GM21515 (cell line): ENCODE data around the gene GAB2.
"Not testable (repeated sequence)": the region's sequence is repeated elsewhere in the genome, so short reads cannot be mapped to it uniquely, and the experiment has no call there.

ENCODE experiments used
- ATAC-seq: cut with Tn5 transposase; IDR thresholded peaks from one replicate; pipeline ENCODE4 v1.9.1; 2021; ENCODE audit not compliant: unreplicated experiment

Gene GAB2

GRCh38 chr11:78318321-78319114 is 99.1 kb downstream of the GAB2 start:
- ATAC-seq: no peak

- no peak for ATAC-seq
Measured at GRCh38 chr11:78315724-78316123, 101.9 kb downstream of the GAB2 start.

DNA sequence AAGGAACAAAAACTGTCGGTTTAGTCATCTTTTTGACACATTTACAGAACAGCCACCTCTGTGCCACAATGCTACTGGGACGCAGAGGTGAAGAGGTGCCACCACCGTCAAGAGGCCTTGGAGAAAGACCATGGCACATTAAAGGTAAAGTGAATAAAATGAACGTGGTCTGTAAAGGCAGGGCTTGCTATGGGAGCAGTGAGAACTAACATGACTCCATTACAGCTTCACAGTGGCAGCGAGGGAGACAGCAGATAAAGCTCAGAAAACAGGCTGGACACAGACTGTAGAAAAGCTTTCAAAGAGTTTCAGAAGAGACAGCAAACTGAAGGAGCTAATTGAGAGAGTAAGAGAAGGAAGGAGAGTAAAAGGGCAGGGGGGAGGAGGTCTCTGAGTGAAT is 102.9 kb downstream of the GAB2 start:
- ATAC-seq: no peak

DNA sequence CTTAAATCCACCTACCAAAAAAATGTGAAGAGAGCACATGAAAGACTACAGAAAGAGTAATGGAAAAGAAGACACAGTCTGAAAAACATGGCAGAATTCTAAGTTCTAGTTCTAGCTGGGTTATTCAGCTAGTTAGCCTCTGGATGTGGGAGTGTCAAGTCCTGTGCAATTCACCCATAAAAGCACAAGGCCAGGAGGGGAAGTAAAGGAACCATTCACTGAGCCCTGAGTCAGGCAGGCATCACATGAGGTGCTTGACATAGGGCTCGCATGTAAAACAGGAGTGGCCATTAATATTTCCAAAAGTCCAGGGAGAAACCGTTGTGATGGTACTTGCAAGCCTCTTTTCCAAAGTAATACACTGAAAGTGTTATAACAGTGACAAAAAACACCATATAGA is 103.7 kb downstream of the GAB2 start:
- ATAC-seq: no peak

DNA sequence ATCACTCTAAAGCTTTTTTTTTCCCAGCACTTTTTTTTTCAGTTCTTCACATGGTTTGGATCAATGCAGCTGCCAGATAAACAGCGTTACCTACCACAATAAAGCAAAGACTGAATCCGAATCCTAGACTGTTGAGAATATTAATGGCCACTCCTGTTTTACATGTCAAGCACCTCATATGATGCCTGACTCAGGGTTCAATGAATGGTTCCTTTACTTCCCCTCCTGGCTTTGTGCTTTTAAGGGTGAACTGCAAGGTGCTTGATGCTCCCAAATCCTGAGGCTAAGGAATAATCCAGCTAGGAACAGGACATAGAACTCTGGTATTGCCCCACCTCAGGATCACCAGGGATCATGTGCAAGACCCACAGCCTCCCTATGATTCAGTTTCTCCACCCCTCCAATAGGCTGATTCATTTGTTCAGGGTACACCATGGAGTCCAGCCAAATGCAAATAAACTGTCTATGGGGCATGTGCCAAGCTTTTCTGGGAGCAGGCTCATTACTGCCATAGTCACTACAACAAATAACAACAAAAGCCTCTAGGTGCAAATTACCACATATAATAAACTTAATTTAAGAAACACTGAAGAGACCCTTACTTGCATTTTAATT is 104.3 kb downstream of the GAB2 start:
- no peak for ATAC-seq

- no peak for ATAC-seq
Measured at GRCh38 chr11:78312712-78313111, 104.9 kb downstream of the GAB2 start.

DNA sequence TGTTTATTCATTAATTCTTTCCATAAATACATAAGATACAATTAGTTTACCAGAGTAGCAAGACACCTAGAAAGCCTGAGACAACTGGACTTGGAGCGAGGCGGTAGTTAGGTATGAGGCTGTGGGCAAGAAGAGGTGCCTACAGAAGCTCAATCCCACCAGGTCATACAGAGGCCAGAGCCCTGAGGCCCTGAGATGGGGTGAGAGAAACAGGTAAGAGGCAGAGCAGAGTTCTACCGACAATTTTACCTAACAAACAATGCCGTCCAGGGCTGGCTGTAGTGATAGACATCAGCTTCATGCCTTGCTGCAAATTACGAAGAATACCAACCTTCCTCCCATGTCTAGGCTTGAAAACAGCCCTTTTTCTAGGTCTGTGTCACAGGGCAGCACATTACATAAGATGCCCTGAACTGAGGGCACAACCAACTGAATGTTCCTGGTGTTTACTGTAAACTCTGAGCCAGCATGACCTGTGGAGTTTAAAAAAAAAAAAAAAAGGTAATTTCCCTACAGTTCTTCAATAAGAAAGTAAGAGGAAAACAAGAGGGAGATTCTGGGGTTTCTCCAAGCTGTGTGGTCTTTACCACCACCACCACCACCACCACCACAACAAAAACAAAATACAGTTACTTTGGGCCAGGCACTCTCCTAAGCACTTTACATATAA is 105.8 kb downstream of the GAB2 start:
- no peak for ATAC-seq

GRCh38 chr11:78310500-78310909 is 107.1 kb downstream of the GAB2 start:
- peak; percentile 97 for ATAC-seq

DNA sequence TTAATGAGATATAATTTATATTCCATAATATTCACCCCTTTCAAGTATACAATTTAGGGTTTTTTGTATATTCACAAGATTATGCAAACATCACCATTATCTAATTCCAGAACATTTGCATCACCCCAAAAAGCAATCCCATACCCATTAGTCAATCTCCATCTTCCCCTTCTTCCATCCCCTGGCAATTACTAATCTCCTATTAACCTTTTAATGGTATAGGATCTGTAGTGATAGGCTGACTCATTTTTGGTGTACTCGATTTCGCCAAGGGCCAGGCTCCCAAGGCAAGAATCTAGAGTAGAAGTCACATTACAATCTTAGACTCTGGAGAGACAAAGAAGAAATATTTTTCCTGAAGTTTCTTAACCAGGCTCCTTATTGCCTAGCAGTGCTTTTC is 113.4 kb downstream of the GAB2 start:
- no peak for ATAC-seq

GRCh38 chr11:78300108-78300839 is 117.3 kb downstream of the GAB2 start:
- no peak for ATAC-seq

DNA sequence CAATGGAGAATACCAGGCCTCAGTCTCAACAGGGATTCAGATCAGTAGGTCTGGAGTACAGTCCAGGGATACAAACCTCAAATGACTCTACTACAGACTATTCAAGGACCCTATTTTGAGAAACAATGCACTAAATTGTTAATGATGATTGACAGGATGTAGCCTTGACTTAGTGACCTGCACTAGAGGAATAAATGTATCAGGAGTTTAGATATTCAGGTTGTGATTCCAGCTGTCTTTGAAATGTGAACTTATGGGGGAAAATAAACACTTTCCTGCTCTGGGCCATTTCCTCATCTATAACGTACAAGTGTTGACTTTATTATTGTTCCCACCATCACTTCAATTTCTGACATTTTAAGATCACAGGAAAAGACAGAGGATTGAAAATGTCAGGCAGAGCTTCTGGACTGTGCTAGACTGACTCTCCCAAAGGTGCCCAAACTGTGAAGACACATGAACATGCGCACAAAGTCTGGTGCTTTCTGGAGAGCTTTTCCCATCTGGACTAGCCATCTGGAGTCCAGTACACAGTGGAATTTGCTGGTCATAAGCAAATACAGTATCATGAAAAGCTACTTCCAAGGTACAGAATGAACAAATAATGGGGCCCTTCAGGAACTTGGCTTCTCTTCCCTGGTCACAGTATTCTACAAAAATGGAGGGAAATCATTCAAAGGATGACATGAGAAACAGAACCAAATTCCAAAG is 118.5 kb downstream of the GAB2 start:
- ATAC-seq: no peak

DNA sequence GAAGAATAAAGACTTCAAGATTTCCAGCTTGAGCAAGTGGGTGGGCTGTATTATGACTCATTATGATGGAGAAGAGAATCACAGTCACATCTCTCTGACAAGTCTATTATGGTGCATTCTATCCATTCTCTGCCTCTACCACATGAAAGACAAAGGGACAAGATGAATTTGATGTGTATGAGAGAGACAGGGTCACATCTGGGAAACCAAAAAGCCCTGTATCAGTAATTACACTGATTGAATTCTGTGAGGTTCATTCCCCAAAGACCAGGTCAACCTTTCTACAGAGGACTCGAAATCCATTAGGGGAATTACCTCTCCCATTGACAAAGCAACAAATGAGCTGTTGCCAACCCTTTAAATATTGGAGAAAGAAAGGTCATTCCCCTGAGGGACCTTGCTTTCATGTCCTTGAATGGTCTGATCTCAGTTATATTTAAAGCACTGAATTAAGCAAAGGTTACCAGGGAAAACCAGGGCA is 119.3 kb downstream of the GAB2 start:
- ATAC-seq: no peak

DNA sequence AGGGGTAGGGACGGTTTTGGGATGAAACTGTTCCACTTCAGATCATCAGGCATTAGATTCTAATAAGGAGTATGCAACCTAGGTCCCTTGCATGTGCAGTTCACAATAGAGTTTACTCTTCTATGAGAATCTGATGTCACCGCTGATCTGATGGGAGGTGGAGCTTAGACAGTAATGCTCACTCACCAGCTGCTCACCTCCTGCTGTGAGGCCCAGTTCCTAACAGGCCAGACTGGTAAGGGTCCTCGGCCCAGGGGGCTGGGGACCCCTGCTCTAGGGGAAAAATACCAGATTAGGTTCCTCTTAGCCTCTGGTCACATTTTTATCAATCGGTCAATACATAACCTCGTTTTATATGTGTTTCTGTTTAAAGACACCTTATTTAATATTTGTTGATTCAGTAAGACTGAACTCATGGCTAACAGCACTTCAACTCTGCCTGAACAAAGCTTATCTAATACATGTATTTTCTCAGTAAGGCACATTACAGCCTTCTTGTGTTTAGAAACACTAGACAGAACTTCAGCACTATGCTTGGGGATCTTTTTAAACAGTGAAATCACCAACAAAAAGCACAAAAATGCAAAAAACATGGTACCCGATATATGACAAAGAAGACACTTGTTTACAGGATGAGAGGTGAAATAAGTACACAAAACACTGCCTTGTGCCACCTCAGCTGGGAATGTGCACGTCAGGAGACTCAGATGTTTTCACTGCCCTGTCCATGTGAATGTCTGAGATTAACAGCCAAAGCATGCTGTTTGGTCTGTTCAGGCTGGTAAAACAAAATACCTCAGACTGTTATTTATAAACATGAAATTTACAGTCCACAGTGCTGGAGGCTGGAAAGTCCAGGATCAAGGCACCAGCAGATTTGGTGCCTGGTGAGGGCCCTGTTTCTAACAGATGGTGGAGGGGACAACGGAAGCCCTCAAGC is 121.4 kb downstream of the GAB2 start:
- no peak for ATAC-seq

DNA sequence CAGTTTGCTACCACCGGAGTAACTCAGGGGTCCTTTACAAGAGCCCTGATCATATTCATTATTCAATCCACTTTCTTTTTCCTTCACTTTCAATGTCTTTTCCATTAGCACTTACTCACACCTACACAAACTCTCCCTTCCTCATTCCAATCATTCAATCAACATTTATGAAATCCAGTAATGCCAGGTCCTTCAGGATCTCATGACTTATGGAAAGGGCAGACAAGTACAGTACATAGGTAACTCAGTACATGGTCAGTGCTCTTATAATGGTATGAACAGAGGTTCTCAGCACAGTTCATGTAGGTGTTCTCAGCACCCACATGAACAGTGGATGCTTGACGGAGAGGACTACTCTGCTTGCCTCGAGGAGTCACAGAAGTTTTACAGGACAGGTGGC is 122.3 kb downstream of the GAB2 start:
- ATAC-seq: no peak

DNA sequence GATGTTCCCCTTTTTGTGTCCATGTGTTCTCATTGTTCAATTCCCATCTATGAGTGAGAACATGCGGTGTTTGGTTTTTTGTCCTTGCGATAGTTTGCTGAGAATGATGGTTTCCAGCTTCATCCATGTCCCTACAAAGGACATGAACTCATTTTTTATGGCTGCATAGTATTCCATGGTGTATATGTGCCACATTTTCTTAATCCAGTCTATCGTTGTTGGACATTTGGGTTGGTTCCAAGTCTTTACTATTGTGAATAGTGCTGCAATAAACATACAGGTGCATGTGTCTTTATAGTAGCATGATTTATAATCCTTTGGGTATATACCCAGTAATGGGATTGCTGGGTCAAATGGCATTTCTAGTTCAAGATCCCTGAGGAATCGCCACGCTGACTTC is 123.5 kb downstream of the GAB2 start:
- ATAC-seq: not testable (repeated sequence)

DNA sequence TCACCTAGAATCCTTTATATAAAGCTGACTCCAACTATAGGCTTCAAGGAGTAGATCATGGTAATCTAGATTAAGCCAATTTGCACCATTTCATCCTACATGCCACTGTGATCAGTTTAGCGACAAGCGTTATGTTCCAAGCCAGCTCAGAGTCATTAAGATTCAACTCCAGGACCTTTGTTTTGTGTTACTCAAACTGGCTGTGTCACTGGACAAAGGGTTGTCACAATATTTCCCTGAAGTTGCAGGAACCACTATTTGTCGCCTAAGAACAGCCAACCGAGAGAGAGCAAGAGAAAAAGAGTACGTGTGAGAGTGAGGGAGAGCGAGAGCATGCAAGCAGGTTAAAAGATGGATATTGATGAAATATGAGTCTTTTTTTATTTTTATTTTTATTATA is 124.1 kb downstream of the GAB2 start:
- no peak for ATAC-seq

DNA sequence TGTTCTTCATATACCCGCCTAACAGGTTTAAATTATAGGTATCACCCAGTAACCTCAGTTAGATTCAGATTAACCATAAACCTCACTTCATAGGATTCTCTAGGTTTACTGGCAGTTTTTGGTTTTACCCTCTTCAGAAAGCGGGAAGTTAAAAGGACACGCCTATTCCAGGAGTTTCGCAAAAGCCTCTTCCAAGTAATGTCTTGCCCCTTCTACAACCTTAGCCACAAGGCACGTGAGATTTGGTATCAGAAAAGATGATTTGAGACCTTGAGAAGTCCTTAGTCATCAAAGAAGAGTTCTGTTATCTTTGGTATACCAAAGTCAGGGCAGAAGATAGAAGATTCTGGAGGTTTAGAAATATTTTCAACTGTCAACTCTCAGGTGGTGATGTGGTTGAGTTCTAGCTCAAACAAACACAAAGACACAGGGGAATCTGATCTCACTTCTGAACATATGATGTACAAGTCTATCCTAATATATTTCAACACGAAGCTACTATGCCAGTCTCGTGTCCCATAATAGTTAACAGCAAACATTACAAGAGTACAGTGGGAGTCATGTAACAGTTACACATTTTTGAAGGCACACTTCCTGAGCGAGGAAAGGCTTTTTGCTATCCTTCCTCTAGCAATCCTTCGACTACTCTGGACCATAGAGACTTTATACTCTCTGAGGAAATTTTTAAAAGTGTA is 125.4 kb downstream of the GAB2 start:
- no peak for ATAC-seq

GRCh38 chr11:78291503-78292108 is 126.0 kb downstream of the GAB2 start:
- no peak for ATAC-seq
